Frontal cortex (tissue), 4 donors: ENCODE results near the gene CDKL1. TPM values are rescaled to one million over a fixed set of nuclear protein-coding genes. Genes with fewer than 3 reads are reported as not detected.
"Not testable (repeated sequence)": the region's sequence is repeated elsewhere in the genome, so short reads cannot be mapped to it uniquely, and the experiment has no call there.

Source experiments
- DNase-seq, 2 donors: peaks; one replicate each; pipeline ENCODE4 v3.0.0; 2012; ENCODE audit warnings: low spot score in 2 of 2
- FAIRE-seq: peaks from 2 replicates; lab custom pipeline; 2012; peaks lifted over from hg19 to GRCh38; lab: Jason Lieb, UNC
- total RNA-seq: library from RNA; depleted of rRNA; stranded (reverse); fragments of >200 nt; gene quantifications from one replicate; pipeline ENCODE4 v1.2.3, GENCODE V29; 2014
- donor health status: control.
- donor health status: control.
- donor health status: control.

Gene CDKL1
- total RNA-seq, 1 donor from 2014 or later: 10.2 TPM

DNA sequence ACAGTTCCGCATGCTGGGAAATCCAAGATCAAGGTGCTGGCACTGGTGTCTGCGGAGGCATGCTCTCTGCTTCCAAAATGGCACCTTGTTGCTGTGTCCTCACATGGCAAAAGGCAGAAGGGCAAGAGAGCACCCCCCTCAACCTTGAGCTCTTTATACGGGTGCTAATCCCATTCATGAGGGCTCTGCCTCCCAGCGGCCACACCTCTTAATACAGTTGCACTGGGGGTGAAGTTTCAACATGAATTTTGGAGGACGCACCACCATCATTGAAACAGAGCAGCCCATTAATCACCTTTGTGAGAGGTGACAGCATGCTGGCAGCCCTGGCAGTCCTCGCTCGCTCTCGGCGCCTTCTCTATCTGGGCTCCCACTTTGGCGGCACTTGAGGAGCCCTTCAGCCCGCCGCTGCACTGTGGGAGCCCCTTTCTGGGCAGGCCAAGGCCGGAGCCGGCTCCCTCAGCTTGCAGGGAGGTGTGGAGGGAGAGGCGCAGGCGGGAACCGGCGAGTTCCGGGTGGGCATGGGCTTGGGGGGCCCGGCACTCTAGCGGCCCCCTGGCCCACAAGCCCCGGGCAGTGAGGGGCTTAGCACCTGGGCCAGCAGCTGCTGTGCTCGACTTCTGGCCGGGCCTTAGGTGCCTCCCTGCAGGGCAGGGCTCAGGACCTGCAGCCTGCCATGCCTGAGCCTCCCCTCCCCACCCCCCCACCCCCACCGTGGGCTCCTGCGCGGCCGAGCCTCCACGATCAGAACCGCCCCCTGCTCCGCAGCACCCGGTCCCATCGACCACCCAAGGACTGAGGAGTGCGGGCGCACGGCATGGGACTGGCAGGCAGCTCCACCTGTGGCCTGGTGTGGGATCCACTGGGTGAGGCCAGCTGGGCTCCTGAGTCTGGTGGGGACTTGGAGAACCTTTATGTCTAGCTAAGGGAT, 34.9 kb downstream of the CDKL1 start:
- not testable (repeated sequence) for FAIRE-seq, DNase-seq

DNA sequence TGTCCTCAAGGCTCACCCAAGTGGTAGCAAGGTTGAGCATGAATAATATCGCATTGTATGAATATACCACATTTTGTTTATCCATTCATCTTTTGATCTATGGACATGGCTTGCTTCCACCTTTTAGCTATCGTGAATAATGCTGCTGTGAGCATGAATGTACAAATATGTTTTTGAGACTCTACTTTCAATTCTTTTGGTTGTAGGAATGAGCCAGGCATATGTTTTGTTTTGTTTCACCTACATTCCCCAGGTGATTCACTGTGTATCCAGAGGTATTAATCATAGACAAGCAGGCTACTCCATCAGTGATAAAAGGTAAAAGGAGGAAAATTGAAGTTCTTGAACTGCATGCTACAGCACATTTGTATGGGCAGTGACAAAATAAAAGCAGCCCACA, 35.8 kb downstream of the CDKL1 start:
- FAIRE-seq: no peak
- DNase-seq: no peak

DNA sequence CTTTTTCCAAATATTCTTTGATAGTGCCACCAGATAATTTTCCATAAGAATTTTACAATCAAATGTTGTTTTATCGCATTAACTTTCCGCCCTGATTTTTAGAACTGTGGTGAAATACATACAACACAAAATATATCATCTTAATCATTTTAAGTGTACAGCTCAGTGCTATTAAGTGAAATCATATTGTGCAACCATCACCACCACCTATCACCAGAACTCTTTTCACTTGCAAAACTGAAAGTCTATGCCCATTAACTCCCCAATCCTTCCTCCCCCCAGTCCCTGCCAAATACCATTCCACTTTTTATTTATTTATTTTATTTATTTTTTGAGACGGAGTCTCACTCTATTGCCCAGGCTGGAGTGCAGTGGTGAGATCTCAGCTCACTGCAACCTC, 36.6 kb downstream of the CDKL1 start:
- no peak for FAIRE-seq
- DNase-seq: no peak

DNA sequence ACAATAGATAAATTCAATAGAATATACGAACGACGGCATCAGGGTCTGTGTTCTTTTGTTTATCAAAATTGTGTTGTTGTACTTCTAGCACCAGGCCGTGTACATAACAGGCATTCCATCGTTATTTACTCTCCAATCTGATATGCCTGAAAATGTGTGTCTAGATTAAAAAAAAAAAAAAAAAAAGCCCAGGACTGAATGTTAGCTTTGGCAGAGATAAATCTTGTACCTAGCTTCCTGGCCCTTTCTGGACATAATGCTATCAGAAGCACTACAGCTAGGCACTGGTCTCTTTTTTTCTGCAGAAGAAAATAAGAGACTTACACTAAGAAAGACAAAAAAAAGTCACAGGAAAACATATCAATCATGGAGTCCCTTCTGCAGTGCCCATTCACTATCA, 37.0 kb downstream of the CDKL1 start:
- no peak for FAIRE-seq
- no peak for DNase-seq

DNA sequence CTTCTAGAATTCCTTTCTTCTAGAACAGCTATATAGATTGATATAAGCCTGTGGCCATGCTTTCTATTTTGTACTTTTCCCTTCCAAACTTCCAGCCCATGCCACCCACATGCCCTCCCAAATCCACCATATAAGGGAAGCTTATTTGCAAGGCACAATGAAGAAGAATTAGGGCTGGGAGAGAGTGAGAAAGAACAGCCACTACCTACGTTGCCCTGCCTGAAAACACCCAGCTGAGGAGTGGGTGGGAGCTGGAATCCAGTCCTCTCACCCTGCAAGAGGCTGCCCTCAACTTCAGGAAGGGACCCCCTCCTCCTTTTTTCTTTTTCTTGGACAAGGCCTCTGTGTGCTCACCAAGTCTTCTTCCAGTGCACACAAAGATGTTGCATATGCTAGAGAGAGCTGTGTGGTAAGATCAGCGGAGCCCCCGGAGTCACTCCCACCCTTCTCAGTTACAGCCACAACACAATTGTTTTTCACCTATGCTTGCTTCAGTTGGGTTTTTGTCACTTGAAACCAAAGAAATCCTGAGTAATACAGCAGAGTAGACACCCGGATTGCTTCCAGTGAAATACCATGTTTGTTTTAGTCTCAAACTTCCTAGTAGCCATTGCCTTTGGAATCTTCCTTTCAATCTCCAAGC, 38.8 kb downstream of the CDKL1 start:
- FAIRE-seq (no peak), DNase-seq (no peak)

DNA sequence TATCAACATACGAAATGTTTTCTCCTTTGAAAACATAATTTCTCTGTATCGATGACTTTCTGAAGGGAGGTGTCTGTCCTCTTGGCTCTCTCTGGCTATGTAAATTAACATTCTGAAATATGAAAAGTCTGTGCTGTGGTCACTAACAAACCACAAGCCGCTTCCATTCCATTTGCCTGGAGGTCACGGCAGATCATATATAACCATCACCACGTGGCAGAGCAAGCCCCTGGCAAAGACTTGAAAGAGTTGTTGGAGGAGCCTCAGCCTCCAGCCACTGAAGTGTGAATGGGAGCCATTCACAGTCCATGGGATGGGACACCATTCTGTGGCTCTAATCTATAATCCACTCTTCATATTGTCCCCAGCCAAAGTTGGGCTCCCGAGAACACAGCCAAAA, 39.6 kb downstream of the CDKL1 start:
- no peak for DNase-seq
- no peak for FAIRE-seq

DNA sequence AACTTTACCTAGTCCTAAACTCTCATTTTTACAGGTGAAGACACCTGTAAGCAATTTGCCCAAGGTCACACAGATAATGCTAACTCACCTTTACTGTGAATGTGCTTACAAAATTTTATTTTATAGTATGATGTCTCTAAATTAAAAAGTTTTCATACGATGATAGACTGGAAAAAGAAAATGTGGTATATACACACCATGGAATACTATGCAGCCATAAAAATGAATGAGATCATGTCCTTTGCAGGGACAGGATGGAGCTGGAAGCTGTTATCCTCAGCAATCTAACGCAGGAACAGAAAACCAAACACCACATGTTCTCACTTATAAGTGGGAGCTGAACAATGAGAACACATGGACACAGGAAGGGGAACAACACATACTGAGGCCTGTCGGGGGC, 40.4 kb downstream of the CDKL1 start:
- FAIRE-seq, DNase-seq: not testable (repeated sequence)

DNA sequence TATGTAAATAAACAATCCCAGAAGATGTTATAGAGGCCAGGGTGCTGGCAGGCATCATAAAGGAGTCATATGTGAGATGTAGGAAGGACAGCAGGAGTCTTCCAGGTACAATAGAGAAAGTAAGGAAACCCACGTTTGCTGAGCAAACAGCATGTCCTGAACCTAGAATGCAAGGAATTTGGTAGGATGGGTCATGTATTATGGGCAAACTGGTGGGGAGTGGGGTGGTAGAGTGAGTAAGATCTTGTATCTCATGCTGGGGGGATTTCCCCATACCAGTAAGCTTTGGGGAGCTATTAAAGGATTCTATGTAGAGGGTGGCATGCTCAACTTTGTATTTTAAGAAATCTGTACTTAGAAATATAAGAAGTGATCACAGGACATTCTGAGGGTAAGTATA, 41.0 kb downstream of the CDKL1 start:
- FAIRE-seq: no peak
- no peak for DNase-seq

DNA sequence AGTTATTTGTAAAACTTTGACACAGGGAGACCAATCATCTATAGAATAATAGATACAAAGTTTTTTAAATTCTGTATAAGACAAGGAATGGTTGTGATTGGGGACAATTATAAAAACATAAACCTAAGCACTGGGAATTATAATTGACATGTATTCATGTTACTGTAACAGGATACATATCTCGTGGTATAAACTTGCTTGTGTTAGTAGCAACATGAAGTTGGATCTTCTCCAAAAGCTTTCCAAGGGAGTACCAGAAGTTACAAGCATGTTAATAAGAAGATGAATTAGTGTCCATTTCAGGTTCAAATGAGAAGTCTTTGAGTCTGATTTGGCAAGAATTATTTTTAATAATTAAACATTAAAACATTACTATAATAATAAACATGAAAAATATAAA, 42.2 kb downstream of the CDKL1 start:
- FAIRE-seq (no peak), DNase-seq (no peak)

DNA sequence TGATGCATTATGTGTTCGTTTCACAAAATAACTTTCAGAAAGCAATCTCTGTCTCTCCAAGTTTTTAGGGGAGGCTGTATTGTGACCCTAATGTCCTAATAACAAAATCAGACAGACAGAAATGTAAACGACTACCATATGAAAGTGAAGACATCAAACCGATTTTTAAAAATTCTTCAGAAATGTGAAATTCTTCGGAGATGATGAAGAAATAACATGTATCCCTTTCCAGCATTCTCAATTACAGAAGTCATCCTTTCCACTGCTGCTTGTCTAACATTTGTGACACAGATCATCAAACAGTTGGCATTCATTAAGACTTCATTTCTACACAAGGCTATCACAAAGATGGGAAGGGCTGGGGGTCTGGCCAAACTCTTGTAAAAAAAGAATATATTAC, 43.6 kb downstream of the CDKL1 start:
- FAIRE-seq (no peak), DNase-seq (no peak)

DNA sequence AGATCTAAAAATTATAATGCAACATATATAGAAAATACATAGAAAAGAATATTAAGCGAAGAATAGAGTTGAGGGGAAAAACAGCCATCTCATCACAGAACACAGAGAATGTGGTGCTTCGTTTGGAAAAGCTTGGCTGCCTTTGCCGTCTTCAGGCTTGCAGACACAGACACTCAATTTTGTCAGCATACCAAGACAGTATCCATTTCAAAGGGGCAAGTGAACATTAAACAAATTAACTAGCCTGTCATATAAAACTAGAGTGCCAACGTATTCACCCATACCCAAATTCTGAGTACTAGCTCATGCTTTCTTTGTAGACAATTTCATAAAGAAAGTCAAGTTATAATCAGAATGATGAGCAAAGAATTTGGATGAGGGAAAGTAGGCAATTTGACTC, 44.1 kb downstream of the CDKL1 start:
- DNase-seq (no peak), FAIRE-seq (no peak)

DNA sequence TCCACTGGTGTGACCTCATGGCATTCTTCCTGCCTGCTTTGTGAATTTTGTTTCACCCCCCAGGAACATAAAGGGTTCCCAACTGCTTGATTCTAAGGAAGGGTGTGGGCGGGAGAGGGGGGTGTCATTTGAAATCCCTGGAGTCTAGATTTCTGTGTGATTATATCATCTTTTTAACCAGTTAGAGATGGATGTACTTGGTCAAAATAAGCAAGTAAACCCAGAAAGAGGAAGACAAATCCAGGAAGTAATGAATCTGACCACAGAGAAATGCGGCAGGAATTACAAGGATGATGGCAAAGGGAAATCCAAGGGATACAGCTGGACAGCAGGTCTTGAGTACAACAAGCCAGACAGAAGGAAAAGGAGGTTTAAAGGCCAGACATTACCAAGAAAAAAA, 45.7 kb downstream of the CDKL1 start:
- DNase-seq (no peak), FAIRE-seq (no peak)

DNA sequence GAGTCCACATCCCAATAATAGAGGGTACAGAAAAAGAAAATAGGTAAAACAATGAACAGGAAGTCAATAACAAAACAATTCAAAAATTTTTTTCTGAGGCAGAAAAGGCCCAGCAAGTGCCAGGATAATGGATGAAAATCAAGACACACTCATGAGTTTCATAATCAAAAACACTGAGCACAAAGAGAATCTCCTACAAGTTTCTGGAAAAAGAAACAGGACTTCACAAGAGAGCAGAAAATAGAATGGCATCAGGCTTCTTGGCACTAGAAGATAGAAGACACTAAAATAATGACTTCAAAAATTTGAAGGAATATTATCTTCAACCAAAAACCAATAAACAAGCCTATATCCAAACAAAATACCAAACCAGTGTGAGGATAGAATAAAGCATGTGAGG, 47.7 kb downstream of the CDKL1 start:
- no peak for DNase-seq
- FAIRE-seq: no peak

DNA sequence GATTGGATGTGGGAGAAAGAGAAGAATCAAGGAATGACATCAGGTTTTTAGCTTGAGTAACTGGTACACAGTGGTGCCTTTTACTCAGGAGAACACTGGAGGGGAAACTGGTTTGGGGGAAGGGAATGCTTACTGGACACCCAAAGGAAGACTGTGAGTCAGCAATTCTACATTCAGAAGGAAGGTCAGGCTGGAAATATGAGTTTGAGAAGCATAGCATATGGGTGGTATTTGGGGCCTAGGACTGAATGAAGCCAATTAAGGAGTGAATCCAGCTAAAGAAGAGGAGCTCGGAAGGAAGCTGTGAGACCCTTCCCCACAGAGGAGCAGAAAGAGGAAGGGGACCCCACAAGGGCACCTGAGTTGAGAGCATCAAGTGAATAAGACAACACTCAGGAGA, 49.2 kb downstream of the CDKL1 start:
- no peak for FAIRE-seq

DNA sequence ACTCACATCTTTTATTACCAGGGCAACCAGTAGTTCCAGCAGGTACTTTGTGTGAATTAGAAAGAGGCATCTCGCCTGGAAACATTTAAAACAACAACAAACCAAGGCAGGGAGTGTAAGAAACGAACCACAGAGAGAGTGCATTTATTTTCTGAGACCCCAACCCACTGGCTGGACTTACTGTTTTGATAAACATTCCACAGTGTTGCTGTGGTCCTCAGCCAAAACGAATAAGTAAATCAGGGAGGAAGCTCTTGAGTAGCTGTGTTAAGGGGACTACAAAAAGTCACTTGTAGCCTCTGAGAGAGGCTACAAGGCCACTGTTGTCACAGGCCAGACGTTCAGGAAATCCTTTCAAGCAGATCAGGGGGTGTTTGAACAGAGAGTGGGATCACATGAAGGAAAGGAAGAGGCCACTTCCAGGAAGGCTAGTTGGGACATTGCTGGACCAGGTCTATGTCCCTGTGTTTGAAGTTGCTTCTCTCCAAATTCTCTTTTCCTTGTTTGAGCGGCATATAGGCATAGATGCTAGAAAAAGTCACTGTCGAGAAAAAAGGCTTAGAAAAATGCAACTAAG, 50.7 kb downstream of the CDKL1 start:
- DNase-seq (no peak), FAIRE-seq (no peak)

More for the DNA sequence above, 49.2 kb downstream of the CDKL1 start:
- DNase-seq: no peak

DNA sequence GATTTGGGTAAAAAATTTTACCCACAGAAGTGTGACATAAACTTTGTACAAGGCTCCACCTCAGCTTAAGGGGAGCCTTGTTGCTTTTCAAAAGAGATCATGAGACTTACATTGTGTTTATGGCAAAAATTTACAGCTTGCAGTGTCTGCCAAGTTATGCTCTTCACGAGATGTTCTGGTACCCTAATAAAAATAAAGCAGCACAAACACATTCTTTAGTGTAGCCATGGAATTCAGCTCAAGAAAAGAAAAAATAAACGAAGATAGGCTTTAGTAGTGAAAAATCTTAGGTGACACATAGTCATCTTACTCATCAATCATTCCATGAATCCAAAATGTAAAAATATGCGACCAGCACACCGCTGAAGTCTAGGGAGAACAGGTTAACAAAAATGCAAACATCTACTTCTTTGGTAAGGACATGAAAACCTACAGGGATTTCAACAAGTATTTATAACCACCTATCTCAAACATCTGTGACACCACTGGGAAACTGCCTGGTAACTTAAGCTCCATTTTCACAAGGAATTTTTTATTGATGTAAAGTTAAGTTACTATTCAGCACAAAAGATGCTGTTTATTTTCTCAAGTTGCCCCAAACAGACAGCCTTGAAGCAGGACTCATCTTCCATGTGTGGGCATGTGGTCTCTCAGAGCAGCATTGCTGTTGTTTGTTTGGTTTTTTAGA, 51.7 kb downstream of the CDKL1 start:
- DNase-seq (no peak), FAIRE-seq (no peak)

DNA sequence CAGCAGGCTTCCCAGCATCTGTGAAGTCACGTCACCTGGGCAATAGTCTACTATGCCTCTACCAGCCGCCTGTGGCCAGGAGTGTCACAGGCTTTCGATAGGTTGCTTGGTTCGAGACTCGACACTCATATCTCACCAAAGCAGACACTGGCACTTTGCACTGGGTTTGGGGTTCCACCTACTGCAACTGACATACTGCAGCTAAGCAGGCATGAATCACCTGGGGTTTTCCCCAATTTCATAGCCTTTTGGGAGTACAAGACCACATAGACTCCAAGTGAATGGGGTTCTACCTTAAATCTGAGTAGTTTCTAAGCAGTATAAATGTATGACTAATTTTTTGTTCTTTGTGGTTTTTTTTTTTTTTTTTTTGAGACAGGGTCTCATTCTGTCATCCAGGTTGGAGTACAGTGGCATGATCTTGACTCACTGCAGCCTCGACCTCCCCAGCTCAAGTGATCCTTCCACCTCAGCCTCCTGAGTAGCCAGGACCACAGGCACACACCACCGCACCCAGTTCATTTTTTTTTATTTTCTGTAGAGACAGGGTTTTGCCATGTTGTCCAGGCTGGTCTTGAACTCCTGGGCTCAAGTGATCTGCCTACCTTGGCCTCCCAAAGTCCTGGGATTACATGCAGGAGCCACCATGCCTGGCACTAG, 52.4 kb downstream of the CDKL1 start:
- FAIRE-seq: no peak
- DNase-seq: no peak

DNA sequence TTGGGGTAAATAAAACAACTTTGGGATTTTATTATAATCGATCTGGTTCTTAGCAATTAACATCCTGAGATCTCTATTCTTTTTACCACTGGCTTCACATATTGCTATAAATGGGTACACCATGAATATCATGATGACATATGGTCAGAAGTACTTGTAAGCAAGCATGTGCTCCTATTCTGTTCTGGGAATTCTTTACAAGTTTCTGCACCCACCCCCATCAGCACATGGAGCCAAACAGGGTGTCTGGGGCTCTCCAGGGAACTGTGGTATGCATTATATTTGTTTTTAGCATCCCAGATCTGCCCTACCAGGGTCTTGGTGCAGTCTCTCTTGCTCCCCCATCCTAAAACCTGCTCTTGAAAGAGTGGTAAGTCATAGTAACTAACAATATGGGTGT, 53.2 kb downstream of the CDKL1 start:
- FAIRE-seq: no peak

DNA sequence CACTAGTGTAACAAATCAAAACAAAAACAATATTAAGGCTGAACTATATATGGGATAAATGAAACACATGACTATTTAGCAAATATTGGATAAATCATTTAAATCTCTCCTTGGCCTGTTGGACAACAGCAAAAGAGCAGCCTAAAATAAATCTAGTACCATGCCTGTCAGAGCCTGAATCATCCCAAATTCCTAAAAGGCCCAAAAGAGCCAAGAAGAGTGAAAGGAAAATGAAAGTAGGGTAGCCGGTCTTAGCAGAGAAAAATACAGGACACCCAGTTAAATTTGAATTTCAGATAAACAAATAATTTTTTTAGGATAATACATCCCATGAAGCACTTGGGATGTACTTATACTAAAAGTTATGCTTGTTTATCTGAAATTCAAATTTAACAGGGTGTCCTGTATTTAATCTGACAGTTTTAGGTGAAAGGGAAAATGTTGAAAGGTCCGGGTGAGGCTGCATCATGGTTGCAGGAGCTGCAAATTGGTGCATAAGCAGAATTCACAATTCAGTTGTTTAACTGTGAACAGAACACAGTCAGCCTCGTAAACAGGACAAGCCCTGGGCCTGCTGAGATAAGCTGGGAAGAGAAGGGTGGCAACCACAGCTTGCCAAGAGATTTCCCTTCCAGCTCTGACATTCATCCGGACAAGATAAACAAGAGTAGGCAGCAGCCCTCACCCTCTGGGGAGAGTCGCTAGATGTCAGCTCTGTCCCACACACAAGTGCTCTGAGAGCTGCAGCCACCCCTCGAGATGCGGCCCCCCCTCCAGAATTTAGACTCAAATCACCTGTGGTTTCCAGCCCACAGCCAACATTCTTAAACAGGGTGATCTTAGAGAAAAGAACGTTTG, 54.2 kb downstream of the CDKL1 start:
- FAIRE-seq: no peak
- peak; percentile 51 to 58 for DNase-seq

More for the DNA sequence above, 53.2 kb downstream of the CDKL1 start:
- no peak for DNase-seq
